Measurements from ENCODE around the gene LRP5.
A peak's percentile ranks its signal among the peaks of the same experiment; 100 is the strongest.

The LRP5 gene

DNA sequence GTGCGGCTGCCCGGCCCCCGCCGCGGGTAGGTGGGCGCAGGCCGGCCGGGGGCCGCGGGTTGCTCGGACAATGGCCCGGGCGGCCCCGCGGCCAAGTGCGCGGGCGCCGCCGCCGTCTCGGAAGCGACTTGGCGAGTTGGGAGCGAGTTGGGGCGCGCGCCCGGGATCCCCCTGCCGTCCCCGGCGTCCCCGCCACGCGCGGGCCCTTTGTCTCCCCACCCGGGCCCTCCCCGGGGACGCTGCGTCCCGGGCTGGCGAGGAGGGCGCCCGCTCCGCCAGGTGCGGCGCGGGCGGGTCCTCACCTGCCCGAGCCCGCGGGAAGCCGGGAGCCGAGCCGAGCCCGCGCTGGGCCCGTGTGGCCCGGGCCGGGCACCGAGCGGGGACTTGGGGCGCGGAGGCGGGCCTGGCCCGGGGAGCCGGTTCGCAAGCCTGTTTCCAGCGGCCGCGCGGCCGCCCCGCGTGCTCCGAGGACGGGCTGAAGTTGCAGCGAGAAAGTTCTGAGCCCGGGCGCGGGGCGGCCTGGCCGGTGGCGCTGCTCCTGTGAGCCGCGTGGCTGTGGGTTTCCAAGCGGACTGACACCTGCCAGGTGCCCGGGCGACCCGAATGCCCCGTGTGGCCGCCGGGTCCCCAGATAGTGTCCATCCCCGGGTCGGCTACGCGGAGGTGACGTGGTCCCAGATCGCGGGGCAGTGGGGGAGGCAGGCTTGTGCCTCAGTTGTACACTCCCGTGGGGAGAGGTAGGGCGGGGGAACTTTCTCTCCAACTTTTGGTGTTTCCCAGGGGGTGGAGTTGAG, 586 bp downstream of the LRP5 start:
- Mint-ChIP-seq H3K4me3 (peak overlapping the region; percentile 67), H3K9me3 (no peaks in the 10 kb centered on the region), H3K4me1 (peaks cover 17% of the 10 kb centered on the region), H3K36me3 (no peaks in the 10 kb centered on the region), H3K27ac (no peak overlapping the region)
- DNase-seq (ENCODE audit: low spot score in 2 of 2) = no peak
- peak; percentile 39 for ATAC-seq

- DNase-seq (ENCODE audit: low spot score in 2 of 2) (no peak), ATAC-seq (no peak)
- Mint-ChIP-seq H3K27ac (no peak overlapping the region), H3K4me1 (peaks cover 17% of the 10 kb centered on the region), H3K36me3 (no peaks in the 10 kb centered on the region), H3K9me3 (no peaks in the 10 kb centered on the region), H3K4me3 (peak overlapping the region; percentile 67)
Observed at GRCh38 chr11:68313574-68314202, 1.3 kb downstream of the LRP5 start.

GRCh38 chr11:68314203-68315170, 2.1 kb downstream of the LRP5 start:
- no peak for ATAC-seq
- Mint-ChIP-seq H3K27ac (no peak overlapping the region), H3K4me3 (peak overlapping the region; percentile 67), H3K4me1 (peaks cover 17% of the 10 kb centered on the region), H3K36me3 (no peaks in the 10 kb centered on the region), H3K9me3 (no peaks in the 10 kb centered on the region)
- DNase-seq (ENCODE audit: low spot score in 2 of 2) = no peak

DNA sequence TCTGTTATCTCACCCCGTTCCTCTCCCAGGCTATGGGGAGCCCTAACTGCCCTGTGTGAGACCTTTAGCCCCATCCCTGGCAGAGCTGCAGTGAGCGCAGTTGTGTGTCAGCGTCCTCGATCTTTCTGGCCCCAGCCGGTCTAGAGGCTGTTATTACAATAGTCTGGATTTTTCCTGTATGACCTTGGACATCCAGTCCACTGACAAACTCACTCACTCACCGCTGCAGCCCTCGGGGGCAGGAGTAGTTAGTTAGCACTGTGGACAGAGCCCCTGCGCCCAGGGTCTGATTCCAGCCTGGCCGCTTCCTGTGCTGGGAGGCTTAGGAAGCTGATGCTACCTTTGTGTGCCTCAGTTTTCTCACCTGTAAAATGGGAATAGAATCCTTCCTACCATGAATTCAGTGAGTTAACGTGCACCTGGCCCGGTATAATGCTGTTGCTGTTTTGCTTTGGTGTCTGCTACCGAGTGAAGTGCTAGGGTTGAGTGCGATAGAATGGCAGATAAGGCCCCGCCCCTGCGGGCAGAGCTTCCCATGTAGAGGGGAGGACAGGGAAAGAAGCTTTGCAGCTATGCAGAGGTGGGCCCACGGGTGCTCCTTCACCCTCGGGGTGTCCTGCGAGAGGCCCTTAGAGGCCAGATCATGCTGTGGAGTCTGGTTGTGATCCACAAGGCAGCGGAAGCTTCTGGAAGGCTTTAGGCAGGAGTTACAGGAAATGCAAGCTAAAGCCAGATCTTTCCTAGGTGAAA, 3.0 kb downstream of the LRP5 start:
- no peak overlapping the region for H3K27ac Mint-ChIP-seq
- H3K9me3 Mint-ChIP-seq = no peaks in the 10 kb centered on the region
- H3K4me1 Mint-ChIP-seq = peaks cover 17% of the 10 kb centered on the region
- ATAC-seq (no peak), DNase-seq (ENCODE audit: low spot score in 2 of 2) (no peak)
- no peak overlapping the region for H3K4me3 Mint-ChIP-seq
- no peaks in the 10 kb centered on the region for H3K36me3 Mint-ChIP-seq

DNA sequence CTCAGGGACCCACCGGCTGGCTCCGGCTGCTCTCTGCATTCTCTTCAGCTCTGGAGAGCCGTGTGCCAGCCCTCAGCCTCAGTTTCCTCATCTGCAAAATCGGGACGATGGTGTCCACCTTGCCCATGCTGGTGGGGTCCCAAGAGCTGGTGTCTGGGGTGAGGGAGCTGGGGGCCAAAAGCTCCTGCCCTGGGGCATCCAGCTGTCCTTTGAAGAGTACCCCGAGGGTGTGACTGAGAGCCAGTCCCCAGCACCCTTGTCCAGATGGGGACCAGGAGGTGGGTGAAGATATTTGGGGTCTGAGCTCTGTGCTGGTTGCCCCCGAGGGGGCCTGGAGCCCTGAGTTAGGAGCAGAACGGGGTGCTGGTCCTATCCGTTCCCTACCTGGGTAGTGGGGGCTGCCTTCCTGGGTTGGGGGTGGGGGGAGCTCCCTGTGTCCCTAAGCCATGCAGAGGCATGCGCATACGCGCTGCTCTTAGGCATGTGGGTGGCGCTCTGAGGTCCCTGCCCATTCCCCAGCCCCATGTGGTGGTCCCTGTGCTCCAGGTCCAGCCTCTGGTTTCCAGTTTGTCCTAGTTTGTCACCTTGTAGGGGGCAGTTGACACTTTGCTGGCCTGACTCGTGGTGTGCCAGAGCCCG, 4.9 kb downstream of the LRP5 start:
- no peak overlapping the region for H3K4me3 Mint-ChIP-seq
- H3K4me1 Mint-ChIP-seq = peaks cover 8% of the 10 kb centered on the region

GRCh38 chr11:68321293-68322051, 9.1 kb downstream of the LRP5 start:
- no peaks in the 10 kb centered on the region for H3K9me3 Mint-ChIP-seq
- no peaks in the 10 kb centered on the region for H3K4me1 Mint-ChIP-seq
- no peak overlapping the region for H3K4me3 Mint-ChIP-seq
- no peak overlapping the region for H3K27ac Mint-ChIP-seq
- DNase-seq (ENCODE audit: low spot score in 2 of 2) = no peak
- no peaks in the 10 kb centered on the region for H3K36me3 Mint-ChIP-seq
- ATAC-seq = no peak

More for the DNA sequence above, 4.9 kb downstream of the LRP5 start:
- Mint-ChIP-seq H3K27ac (no peak overlapping the region), H3K36me3 (no peaks in the 10 kb centered on the region), H3K9me3 (no peaks in the 10 kb centered on the region)
- DNase-seq (ENCODE audit: low spot score in 2 of 2) (no peak), ATAC-seq (no peak)

GRCh38 chr11:68322052-68322430, 9.7 kb downstream of the LRP5 start:
- no peak overlapping the region for H3K27ac Mint-ChIP-seq
- H3K9me3 Mint-ChIP-seq = no peaks in the 10 kb centered on the region
- H3K4me1 Mint-ChIP-seq = no peaks in the 10 kb centered on the region
- no peak for DNase-seq (ENCODE audit: low spot score in 2 of 2)
- ATAC-seq = no peak
- no peaks in the 10 kb centered on the region for H3K36me3 Mint-ChIP-seq
- no peak overlapping the region for H3K4me3 Mint-ChIP-seq

DNA sequence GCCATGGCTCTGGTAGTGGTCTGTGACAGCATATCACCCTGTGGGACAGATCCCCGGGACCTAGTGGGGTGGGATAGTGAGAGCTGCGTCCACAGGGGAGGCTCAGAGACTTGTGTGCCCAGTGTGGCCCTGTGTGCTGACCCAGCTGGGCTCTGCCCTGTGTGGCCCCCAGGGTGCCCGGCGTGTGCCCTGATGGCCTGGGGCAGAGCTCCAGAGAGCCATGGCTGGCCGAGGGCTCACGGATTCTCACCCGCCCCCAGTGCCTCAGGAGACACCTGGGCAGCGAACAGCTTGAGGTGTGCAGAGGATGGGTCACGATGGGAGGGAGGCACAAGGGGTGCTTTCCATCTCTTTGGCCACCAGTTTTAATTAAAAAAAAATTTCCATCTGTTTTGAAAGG, 11.8 kb downstream of the LRP5 start:
- Mint-ChIP-seq H3K4me1 (peaks cover 7% of the 10 kb centered on the region), H3K36me3 (no peaks in the 10 kb centered on the region), H3K27ac (no peak overlapping the region), H3K4me3 (no peak overlapping the region), H3K9me3 (no peaks in the 10 kb centered on the region)
- ATAC-seq = no peak
- no peak for DNase-seq (ENCODE audit: low spot score in 2 of 2)

GRCh38 chr11:68324695-68325094, 12.3 kb downstream of the LRP5 start:
- Mint-ChIP-seq H3K4me3 (no peak overlapping the region), H3K27ac (no peak overlapping the region), H3K4me1 (peaks cover 7% of the 10 kb centered on the region), H3K36me3 (no peaks in the 10 kb centered on the region), H3K9me3 (no peaks in the 10 kb centered on the region)
- no peak for DNase-seq (ENCODE audit: low spot score in 2 of 2)
- ATAC-seq = no peak

DNA sequence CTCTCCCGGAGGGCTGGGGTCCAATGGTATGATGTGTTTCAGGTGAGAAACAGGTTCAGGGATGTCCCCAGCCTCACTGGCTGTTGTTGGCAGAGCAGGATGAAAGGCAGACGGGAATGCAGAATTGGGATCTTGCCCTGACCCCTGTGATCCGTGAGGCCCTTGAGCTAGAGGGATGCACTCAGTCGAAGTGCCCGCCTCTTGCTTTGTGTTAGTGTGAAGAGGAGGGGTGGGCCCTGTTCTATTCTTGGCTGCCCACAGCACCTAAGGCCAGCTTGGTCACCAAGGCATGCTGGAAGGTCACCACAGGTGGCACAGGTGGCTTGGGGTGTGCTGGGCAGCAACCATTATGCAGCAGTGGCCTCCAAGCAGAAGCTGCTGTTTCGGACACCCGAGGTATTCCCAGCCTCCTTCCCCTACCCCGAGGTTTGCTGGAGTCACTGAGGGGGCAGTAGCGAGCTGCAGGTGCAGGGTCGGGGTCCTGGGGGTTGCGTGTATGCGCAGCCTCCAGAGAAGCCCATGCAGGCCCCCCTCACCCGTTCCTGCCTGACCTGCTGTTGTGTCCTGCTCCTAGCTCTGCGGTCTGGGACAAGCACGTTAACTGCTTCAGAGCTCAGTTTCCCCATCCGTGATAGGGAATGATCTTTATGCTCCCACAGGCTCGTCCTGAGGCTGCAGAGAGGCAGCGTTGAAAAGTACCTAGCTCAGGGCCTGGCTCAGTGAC, 13.0 kb downstream of the LRP5 start:
- ATAC-seq (no peak), DNase-seq (ENCODE audit: low spot score in 2 of 2) (no peak)
- Mint-ChIP-seq H3K4me1 (peaks cover 7% of the 10 kb centered on the region), H3K27ac (no peak overlapping the region), H3K9me3 (no peaks in the 10 kb centered on the region), H3K4me3 (no peak overlapping the region), H3K36me3 (no peaks in the 10 kb centered on the region)

GRCh38 chr11:68325907-68326220, 13.5 kb downstream of the LRP5 start:
- no peaks in the 10 kb centered on the region for H3K9me3 Mint-ChIP-seq
- peaks cover 7% of the 10 kb centered on the region for H3K4me1 Mint-ChIP-seq
- DNase-seq (ENCODE audit: low spot score in 2 of 2) (no peak), ATAC-seq (no peak)
- H3K27ac Mint-ChIP-seq = no peak overlapping the region
- no peaks in the 10 kb centered on the region for H3K36me3 Mint-ChIP-seq
- no peak overlapping the region for H3K4me3 Mint-ChIP-seq

- Mint-ChIP-seq H3K27ac (no peak overlapping the region), H3K4me1 (peaks cover 11% of the 10 kb centered on the region), H3K4me3 (no peak overlapping the region), H3K9me3 (no peaks in the 10 kb centered on the region), H3K36me3 (no peaks in the 10 kb centered on the region)
- ATAC-seq (no peak), DNase-seq (ENCODE audit: low spot score in 2 of 2) (no peak)
Observed at GRCh38 chr11:68326334-68327215, 14.2 kb downstream of the LRP5 start.

Data from stimulated activated effector memory CD8-positive, alpha-beta T cell treated with anti-CD3 and anti-CD28 coated beads, Interleukin-12 subunit alpha, Interleukin-12 subunit beta, amount 100 ng/mL, for 72 hours (primary cell).